ENCODE results near the gene NUMBL.
A peak's percentile ranks its signal among the peaks of the same experiment; 100 is the strongest.
"Not testable (repeated sequence)": the region's sequence is repeated elsewhere in the genome, so short reads cannot be mapped to it uniquely, and the experiment has no call there.

NUMBL gene

GRCh38 chr19:40690050-40690692 is at the start of gene NUMBL:
Gene NUMBL, minus strand, starts transcription at chr19:40690651. Its CDS starts 168 bp downstream, at chr19:40690483.
- ATAC-seq (replicated peaks; ENCODE audit: extremely low read depth, poor library complexity, severe bottlenecking) (peak; percentile 45), DNase-seq (ENCODE audit: low spot score in 2 of 2) (no peak)
- Mint-ChIP-seq H3K9me3 (no peaks in the 10 kb centered on the region), H3K27ac (ENCODE audit: low read depth) (peak within 1 kb of the TSS; percentile 63), H3K36me3 (ENCODE audit: insufficient read depth) (peaks cover 4% of the 10 kb centered on the region), H3K27me3 (no peaks in the 10 kb centered on the region), H3K4me1 (peaks cover 5% of the 10 kb centered on the region), H3K4me3 (peak within 1 kb of the TSS; percentile 81)

- Mint-ChIP-seq H3K9me3 (no peaks in the 10 kb centered on the region), H3K36me3 (ENCODE audit: insufficient read depth) (peaks cover 15% of the 10 kb centered on the region), H3K4me3 (no peak overlapping the region), H3K27me3 (no peaks in the 10 kb centered on the region), H3K27ac (ENCODE audit: low read depth) (no peak overlapping the region), H3K4me1 (no peaks in the 10 kb centered on the region)
- DNase-seq (ENCODE audit: low spot score in 2 of 2) (no peak), ATAC-seq (replicated peaks; ENCODE audit: extremely low read depth, poor library complexity, severe bottlenecking) (no peak)
These were observed 48.8 kb upstream of the NUMBL start for GRCh38 chr19:40739030-40739839.

- H3K27ac Mint-ChIP-seq (ENCODE audit: low read depth) = no peak overlapping the region
- H3K4me1 Mint-ChIP-seq = no peaks in the 10 kb centered on the region
- peaks cover 30% of the 10 kb centered on the region for H3K36me3 Mint-ChIP-seq (ENCODE audit: insufficient read depth)
- no peak for ATAC-seq (replicated peaks; ENCODE audit: extremely low read depth, poor library complexity, severe bottlenecking)
- DNase-seq (ENCODE audit: low spot score in 2 of 2) = no peak
- H3K27me3 Mint-ChIP-seq = no peaks in the 10 kb centered on the region
- H3K4me3 Mint-ChIP-seq = no peak overlapping the region
- H3K9me3 Mint-ChIP-seq = no peaks in the 10 kb centered on the region
These were observed 46.7 kb upstream of the NUMBL start for GRCh38 chr19:40737102-40737644.

GRCh38 chr19:40736661-40737060 is 46.2 kb upstream of the NUMBL start:
- Mint-ChIP-seq H3K4me1 (no peaks in the 10 kb centered on the region), H3K4me3 (no peak overlapping the region), H3K27me3 (no peaks in the 10 kb centered on the region), H3K36me3 (ENCODE audit: insufficient read depth) (peaks cover 30% of the 10 kb centered on the region), H3K27ac (ENCODE audit: low read depth) (no peak overlapping the region), H3K9me3 (no peaks in the 10 kb centered on the region)
- no peak for DNase-seq (ENCODE audit: low spot score in 2 of 2)
- ATAC-seq (replicated peaks; ENCODE audit: extremely low read depth, poor library complexity, severe bottlenecking) = no peak

- Mint-ChIP-seq H3K27ac (ENCODE audit: low read depth) (no peak overlapping the region), H3K4me1 (no peaks in the 10 kb centered on the region), H3K27me3 (no peaks in the 10 kb centered on the region), H3K4me3 (no peak overlapping the region), H3K9me3 (no peaks in the 10 kb centered on the region), H3K36me3 (ENCODE audit: insufficient read depth) (peaks cover 40% of the 10 kb centered on the region)
- no peak for DNase-seq (ENCODE audit: low spot score in 2 of 2)
- no peak for ATAC-seq (replicated peaks; ENCODE audit: extremely low read depth, poor library complexity, severe bottlenecking)
These were observed 44.7 kb upstream of the NUMBL start for GRCh38 chr19:40735013-40735771.

- no peak for DNase-seq (ENCODE audit: low spot score in 2 of 2)
- H3K36me3 Mint-ChIP-seq (ENCODE audit: insufficient read depth) = peaks cover 40% of the 10 kb centered on the region
- no peak overlapping the region for H3K4me3 Mint-ChIP-seq
- H3K27me3 Mint-ChIP-seq = no peaks in the 10 kb centered on the region
- H3K4me1 Mint-ChIP-seq = no peaks in the 10 kb centered on the region
- ATAC-seq (replicated peaks; ENCODE audit: extremely low read depth, poor library complexity, severe bottlenecking) = no peak
- H3K9me3 Mint-ChIP-seq = no peaks in the 10 kb centered on the region
- no peak overlapping the region for H3K27ac Mint-ChIP-seq (ENCODE audit: low read depth)
These were observed 42.7 kb upstream of the NUMBL start for GRCh38 chr19:40733149-40733548.

- ATAC-seq (replicated peaks; ENCODE audit: extremely low read depth, poor library complexity, severe bottlenecking); H3K27me3 Mint-ChIP-seq; H3K4me1 Mint-ChIP-seq: not testable (repeated sequence)
These were observed 41.9 kb upstream of the NUMBL start for GRCh38 chr19:40732304-40732703.

GRCh38 chr19:40730065-40730464 is 39.6 kb upstream of the NUMBL start:
- H3K27ac Mint-ChIP-seq (ENCODE audit: low read depth); DNase-seq (ENCODE audit: low spot score in 2 of 2); ATAC-seq (replicated peaks; ENCODE audit: extremely low read depth, poor library complexity, severe bottlenecking); H3K9me3 Mint-ChIP-seq; H3K4me1 Mint-ChIP-seq; H3K4me3 Mint-ChIP-seq; H3K27me3 Mint-ChIP-seq: not testable (repeated sequence)
- peaks cover 39% of the 10 kb centered on the region for H3K36me3 Mint-ChIP-seq (ENCODE audit: insufficient read depth)

More at GRCh38 chr19:40732304-40732703, 41.9 kb upstream of the NUMBL start:
- not testable (repeated sequence) for H3K4me3 Mint-ChIP-seq; H3K9me3 Mint-ChIP-seq; DNase-seq (ENCODE audit: low spot score in 2 of 2); H3K27ac Mint-ChIP-seq (ENCODE audit: low read depth)
- peaks cover 39% of the 10 kb centered on the region for H3K36me3 Mint-ChIP-seq (ENCODE audit: insufficient read depth)

- Mint-ChIP-seq H3K27me3 (no peaks in the 10 kb centered on the region), H3K9me3 (no peaks in the 10 kb centered on the region), H3K36me3 (ENCODE audit: insufficient read depth) (peaks cover 23% of the 10 kb centered on the region), H3K4me1 (peaks cover 26% of the 10 kb centered on the region), H3K27ac (ENCODE audit: low read depth) (no peak overlapping the region), H3K4me3 (no peak overlapping the region)
- ATAC-seq (replicated peaks; ENCODE audit: extremely low read depth, poor library complexity, severe bottlenecking) = no peak
- DNase-seq (ENCODE audit: low spot score in 2 of 2) = no peak
These were observed 35.8 kb upstream of the NUMBL start for GRCh38 chr19:40726279-40726678.

GRCh38 chr19:40724855-40725254 is 34.4 kb upstream of the NUMBL start:
- Mint-ChIP-seq H3K4me1 (peaks cover 40% of the 10 kb centered on the region), H3K27me3 (no peaks in the 10 kb centered on the region)
- no peak for DNase-seq (ENCODE audit: low spot score in 2 of 2)

GRCh38 chr19:40724315-40724714 is 33.9 kb upstream of the NUMBL start:
- Mint-ChIP-seq H3K9me3 (no peaks in the 10 kb centered on the region), H3K27me3 (no peaks in the 10 kb centered on the region), H3K4me1 (peaks cover 46% of the 10 kb centered on the region), H3K27ac (ENCODE audit: low read depth) (no peak overlapping the region), H3K36me3 (ENCODE audit: insufficient read depth) (peaks cover 19% of the 10 kb centered on the region), H3K4me3 (no peak overlapping the region)
- DNase-seq (ENCODE audit: low spot score in 2 of 2) = no peak
- no peak for ATAC-seq (replicated peaks; ENCODE audit: extremely low read depth, poor library complexity, severe bottlenecking)

More at GRCh38 chr19:40724855-40725254, 34.4 kb upstream of the NUMBL start:
- H3K9me3 Mint-ChIP-seq = no peaks in the 10 kb centered on the region
- H3K36me3 Mint-ChIP-seq (ENCODE audit: insufficient read depth) = peaks cover 19% of the 10 kb centered on the region
- no peak overlapping the region for H3K27ac Mint-ChIP-seq (ENCODE audit: low read depth)
- no peak overlapping the region for H3K4me3 Mint-ChIP-seq
- ATAC-seq (replicated peaks; ENCODE audit: extremely low read depth, poor library complexity, severe bottlenecking) = no peak

- Mint-ChIP-seq H3K27ac (ENCODE audit: low read depth) (peak overlapping the region; percentile 50), H3K4me1 (peaks cover 51% of the 10 kb centered on the region), H3K27me3 (no peaks in the 10 kb centered on the region), H3K9me3 (no peaks in the 10 kb centered on the region), H3K36me3 (ENCODE audit: insufficient read depth) (peaks cover 19% of the 10 kb centered on the region), H3K4me3 (no peak overlapping the region)
- DNase-seq (ENCODE audit: low spot score in 2 of 2) (no peak), ATAC-seq (replicated peaks; ENCODE audit: extremely low read depth, poor library complexity, severe bottlenecking) (no peak)
These were observed 33.3 kb upstream of the NUMBL start for GRCh38 chr19:40723661-40724254.
